Measurements from ENCODE around the gene CERS2. TPM values are rescaled to one million over a fixed set of nuclear protein-coding genes. Genes with fewer than 3 reads are reported as not detected.

Gene CERS2
- total RNA-seq, 1 donor = 138 TPM

DNA sequence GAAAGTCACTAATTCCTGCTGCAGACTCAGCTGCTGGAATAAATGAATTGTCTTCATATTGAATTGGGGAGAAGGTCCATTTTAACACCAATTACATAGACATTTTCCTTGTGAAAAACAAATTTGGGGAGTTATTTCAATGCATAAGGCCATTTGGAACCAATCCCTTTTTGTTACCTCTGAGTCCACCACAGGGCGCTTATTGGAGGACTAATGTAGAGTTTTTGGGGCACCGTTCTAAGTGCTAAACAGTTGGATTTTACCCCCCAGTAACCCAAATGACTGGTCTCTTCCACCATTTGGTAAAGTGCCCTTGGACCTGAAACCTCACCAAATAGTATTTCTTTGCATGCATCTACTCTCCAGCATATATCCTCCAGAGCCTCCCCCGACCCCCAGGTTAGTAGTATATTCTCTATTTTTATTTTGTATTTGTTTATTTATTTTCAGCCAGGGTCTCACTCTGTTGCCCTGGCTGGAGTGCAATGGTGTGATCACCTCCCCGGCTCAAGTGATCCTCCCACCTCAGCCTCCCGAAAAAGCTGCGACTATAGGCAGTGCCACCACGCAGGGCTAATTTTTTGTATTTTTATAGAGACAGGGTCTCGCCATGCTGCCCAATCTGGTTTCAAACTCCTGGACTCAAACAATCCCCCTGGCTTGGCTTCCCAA is 35.2 kb upstream of the CERS2 start:
- peak overlapping the region; percentile 97 for H3K4me3 ChIP-seq (ENCODE audit: low read depth, low read length)
- no peak for DNase-seq (ENCODE audit: low read depth)
- TF ChIP-seq, protein P1, sequence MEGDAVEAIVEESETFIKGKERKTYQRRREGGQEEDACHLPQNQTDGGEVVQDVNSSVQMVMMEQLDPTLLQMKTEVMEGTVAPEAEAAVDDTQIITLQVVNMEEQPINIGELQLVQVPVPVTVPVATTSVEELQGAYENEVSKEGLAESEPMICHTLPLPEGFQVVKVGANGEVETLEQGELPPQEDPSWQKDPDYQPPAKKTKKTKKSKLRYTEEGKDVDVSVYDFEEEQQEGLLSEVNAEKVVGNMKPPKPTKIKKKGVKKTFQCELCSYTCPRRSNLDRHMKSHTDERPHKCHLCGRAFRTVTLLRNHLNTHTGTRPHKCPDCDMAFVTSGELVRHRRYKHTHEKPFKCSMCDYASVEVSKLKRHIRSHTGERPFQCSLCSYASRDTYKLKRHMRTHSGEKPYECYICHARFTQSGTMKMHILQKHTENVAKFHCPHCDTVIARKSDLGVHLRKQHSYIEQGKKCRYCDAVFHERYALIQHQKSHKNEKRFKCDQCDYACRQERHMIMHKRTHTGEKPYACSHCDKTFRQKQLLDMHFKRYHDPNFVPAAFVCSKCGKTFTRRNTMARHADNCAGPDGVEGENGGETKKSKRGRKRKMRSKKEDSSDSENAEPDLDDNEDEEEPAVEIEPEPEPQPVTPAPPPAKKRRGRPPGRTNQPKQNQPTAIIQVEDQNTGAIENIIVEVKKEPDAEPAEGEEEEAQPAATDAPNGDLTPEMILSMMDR (IDR thresholded peaks at IDR 0.05; ENCODE audit: insufficient read depth, low read length) = no peak

DNA sequence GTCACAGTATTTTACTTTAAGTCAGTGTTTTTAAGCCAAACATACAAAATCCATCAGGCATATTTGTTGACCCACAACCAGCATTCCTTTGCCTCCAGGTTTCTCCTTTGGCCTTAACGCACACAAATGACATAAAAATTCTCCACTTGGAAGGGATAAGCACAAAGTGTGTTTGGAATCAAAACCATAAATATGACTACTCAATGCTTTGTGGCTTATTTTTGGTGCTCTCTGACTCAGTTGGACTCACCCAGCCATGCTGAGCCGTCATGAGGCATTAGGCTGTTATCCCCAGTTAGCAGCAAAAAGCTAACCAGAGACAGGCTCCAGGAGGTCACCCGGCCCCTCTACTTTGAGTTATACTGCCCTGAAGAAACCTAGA is 34.6 kb upstream of the CERS2 start:
- TF ChIP-seq, protein P1 (IDR thresholded peaks at IDR 0.05; ENCODE audit: insufficient read depth, low read length) = no peak
- H3K4me3 ChIP-seq (ENCODE audit: low read depth, low read length) = peak overlapping the region; percentile 97
- DNase-seq (ENCODE audit: low read depth) = peak; percentile 58

DNA sequence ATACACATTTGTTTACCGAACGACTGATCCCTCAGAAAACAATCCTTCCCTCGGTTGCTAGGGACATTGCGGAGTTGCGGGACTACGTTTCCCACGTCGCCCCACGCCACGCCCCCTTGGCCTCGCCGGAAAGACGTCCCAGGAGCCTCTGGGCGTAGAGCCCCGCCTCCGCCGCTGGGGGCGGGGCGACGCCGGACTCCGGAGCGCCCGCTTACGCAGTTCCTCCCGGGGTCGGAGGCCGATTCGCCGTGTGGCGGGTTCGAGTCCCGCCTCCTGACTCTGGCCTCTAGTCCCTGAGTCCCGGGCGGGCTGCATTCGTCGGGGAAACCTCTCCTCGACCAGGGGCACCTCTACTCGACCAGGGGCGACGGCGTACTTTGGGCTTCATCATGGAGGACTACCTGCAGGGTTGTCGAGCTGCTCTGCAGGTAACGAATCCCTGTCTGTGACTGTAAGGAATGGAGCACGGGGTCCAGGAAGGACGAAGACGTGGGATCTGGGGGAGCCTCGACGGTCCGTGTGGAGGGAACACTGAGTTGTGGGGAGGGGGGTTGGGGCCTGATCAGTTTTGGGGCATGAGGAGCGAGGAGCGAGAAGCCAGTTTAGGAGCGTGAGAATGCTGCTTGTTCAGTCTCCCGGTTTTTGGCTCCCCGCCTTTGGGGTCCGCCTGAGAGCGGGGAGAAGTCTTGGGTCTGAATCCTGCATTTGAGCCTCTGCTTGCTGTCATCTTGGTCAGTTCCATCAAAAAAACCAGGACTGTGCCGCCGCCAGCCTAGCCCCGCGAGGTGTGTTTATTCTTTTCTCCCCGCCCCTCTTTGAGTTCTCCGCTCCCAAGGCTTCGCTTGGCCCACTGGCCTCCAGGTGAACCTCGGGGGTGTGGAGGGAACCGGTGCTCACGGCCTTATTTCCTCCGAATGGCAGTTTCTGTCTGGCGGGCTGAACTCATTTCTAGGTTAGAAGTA is 33.9 kb upstream of the CERS2 start, which contains the start of gene PRUNE1:
TSS of gene PRUNE1 (plus strand) at position 206 of the 962 bp plus-strand sequence. CDS start at position 390, 184 bp downstream.
- TF ChIP-seq, protein P1 (IDR thresholded peaks at IDR 0.05; ENCODE audit: insufficient read depth, low read length) = no peak
- peak; percentile 93 for DNase-seq (ENCODE audit: low read depth)
- peak within 1 kb of the TSS; percentile 97 for H3K4me3 ChIP-seq (ENCODE audit: low read depth, low read length)

DNA sequence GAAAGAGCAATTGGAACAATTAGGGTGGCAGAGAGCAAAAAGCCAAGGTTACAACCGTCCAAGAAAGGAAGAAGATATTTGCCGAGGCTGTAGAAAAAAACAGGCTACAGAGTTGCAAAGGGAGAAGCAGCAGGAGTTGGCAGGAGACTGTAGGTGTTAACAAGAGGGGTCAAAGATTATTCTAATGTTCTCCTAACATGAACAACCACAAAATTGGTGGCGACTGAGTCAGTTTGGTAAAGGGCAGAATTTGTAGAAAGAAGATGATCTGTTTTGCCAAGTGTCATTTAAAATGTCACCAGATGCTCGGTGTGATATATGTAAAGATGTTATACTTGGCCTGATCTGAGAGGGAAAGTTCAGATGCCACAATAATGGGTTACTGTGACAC is 33.2 kb upstream of the CERS2 start:
- no peak for DNase-seq (ENCODE audit: low read depth)
- TF ChIP-seq, protein P1 (IDR thresholded peaks at IDR 0.05; ENCODE audit: insufficient read depth, low read length) = no peak
- H3K4me3 ChIP-seq (ENCODE audit: low read depth, low read length) = peak overlapping the region; percentile 54

DNA sequence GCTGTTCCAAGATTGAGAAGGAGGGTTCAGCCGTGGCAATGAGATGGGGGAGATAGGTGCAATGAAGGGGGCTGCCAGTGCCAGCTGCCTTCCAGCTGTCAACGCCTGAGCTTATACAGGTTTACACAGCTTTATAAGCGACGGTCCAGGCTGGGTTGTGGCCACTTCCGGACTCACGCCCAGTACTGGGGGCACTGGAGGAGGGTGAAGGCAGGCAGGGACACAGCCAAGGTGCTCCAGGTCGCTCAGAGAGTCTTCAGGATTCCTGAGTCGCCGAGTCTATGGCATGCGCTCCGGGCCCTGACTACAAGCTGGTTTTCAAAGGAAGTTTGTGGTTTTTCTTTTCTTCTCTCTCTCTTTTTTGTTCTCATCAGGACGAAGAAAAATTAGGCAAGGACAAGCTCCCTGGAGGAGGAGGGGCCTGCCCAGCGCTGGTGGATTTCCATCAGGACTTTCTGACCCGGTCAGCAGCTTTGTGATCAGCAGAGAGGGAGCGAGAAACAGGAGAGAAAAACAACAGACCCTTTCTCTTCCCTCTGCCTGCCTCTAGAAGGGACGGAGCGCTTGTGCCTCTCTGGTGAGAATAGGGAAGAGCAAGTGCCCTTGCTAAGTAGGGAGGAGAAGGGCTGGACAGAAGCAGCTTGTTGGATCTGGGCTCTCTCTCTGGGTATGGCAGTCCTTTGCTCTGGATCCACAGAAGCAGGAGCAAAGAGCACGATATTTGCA is 31.9 kb upstream of the CERS2 start, which contains the start of gene MINDY1:
TSS of gene MINDY1 (minus strand) at position 576 of the 726 bp plus-strand sequence. CDS start 4,285 bp downstream, outside the sequence.
- DNase-seq (ENCODE audit: low read depth) = peak; percentile 87
- TF ChIP-seq, protein P1 (IDR thresholded peaks at IDR 0.05; ENCODE audit: insufficient read depth, low read length) = peak; percentile 80
- peak within 1 kb of the TSS; percentile 82 for H3K4me3 ChIP-seq (ENCODE audit: low read depth, low read length)

DNA sequence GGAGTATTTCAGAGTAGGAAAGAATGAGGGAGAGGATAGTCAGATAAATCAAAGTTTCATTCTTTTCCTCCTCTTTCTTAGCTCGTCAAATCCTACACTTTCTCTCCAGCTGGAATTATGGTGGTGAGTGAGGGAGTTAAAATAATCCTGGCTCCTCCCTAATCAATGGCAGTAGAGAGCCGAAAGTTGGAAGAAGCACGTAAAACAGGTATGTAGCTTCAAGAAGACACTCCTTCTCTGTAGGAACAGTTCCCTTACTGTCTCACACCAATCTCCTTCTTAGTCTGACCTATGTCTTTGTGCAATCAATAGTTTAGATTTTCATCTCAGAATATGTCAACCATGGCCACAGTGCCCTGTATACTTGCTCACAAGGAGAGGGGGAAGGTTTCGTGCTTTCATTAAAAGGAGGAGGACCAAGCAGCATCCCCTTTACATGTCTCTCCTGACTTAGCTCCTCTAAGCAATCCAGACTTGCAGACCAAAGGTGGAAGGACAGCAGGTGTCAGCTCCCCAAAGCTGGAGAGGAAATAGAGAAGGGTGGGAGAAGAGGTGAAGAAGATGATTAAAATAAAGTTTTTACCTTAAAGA is 31.2 kb upstream of the CERS2 start:
- TF ChIP-seq, protein P1 (IDR thresholded peaks at IDR 0.05; ENCODE audit: insufficient read depth, low read length) = no peak
- DNase-seq (ENCODE audit: low read depth) = no peak
- H3K4me3 ChIP-seq (ENCODE audit: low read depth, low read length) = peak overlapping the region; percentile 82

All from fibroblast of the aortic adventitia (primary cell).